ENCODE results near the gene XAF1.
A peak's percentile ranks its signal among the peaks of the same experiment; 100 is the strongest.

Gene XAF1

GRCh38 chr17:6711081-6711674 is 44.7 kb upstream of the XAF1 start:
- DNase-seq (ENCODE audit: low spot score), result no peak
- Histone ChIP-seq H3K4me3 (ENCODE audit: severe bottlenecking) (no peak overlapping the region), H3K27me3 (ENCODE audit: insufficient read depth, poor library complexity, severe bottlenecking) (no peaks in the 10 kb centered on the region), H3K9me3 (ENCODE audit: severe bottlenecking) (no peaks in the 10 kb centered on the region), H3K27ac (ENCODE audit: poor library complexity, severe bottlenecking) (no peak overlapping the region), H3K36me3 (ENCODE audit: low read depth) (no peaks in the 10 kb centered on the region), H3K4me1 (ENCODE audit: insufficient read depth, poor library complexity, severe bottlenecking) (peaks cover 4% of the 10 kb centered on the region)
- peak; percentile 31; the same call in 1 of the 3 replicates for ATAC-seq (ENCODE audit: low read depth)
- no peak for TF ChIP-seq CTCF (IDR thresholded peaks at IDR 0.05; ENCODE audit: poor library complexity, severe bottlenecking)

DNA sequence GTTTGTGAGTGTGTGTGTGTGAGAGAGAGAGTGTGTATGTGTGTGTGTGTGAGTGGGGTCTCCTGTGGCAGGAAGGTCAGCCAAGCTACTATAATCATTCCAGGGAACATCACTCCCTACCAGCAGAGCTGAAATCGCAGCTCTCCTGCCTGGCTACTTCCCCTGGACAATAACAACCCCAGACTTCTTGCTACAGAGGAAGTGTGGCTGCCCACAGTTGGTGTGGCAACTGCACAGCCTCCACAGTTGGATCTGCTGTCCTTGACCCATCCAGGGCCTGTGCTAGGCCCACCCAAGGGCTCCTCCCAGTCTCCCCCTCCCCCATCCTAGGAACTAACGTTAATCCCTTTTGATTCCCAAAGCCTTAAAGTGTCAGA is 44.2 kb upstream of the XAF1 start:
- no peak for TF ChIP-seq CTCF (IDR thresholded peaks at IDR 0.05; ENCODE audit: poor library complexity, severe bottlenecking)
- Histone ChIP-seq H3K9me3 (ENCODE audit: severe bottlenecking) (no peaks in the 10 kb centered on the region), H3K27me3 (ENCODE audit: insufficient read depth, poor library complexity, severe bottlenecking) (no peaks in the 10 kb centered on the region), H3K36me3 (ENCODE audit: low read depth) (no peaks in the 10 kb centered on the region), H3K4me1 (ENCODE audit: insufficient read depth, poor library complexity, severe bottlenecking) (peaks cover 4% of the 10 kb centered on the region), H3K27ac (ENCODE audit: poor library complexity, severe bottlenecking) (no peak overlapping the region), H3K4me3 (ENCODE audit: severe bottlenecking) (no peak overlapping the region)
- ATAC-seq (ENCODE audit: low read depth) (no peak), DNase-seq (ENCODE audit: low spot score) (no peak)

DNA sequence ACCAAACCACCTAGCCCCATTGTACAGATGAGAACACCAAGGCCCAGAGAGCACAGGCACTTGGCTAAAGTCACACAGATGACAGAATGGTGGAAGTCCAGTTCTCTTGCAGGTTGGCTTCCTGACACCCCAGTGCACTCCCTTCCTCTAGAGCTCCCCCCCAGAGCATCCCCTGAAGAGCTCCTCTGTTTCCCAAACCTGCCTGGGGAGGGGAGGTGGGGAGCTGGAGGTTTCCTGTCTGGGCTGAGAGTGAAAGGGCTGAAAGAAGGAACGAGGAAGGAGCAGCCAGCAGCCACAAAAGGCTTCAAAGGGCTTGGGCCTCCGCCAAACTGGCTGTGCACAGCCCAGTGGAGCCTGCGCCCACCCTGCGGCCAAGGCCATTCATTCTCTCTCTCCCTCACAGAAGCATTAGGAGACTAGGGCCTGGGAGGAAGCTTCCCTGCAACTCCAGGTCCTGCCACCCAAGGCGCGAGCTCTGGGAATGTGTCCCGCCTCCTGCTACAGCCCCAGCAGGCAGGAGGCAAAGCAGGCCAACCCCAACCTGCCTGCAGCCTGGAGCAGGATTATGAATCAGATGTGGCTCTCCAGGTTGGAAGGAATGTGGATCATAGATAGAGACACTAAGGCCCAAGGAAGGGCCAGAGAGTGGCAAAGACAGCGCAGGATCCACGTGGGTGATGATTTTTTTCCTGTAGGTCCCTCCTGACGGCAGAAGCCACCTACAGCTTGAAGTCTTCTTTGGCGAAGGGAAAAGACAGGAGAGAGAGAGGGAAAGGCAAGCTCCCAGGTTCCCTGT is 43.6 kb upstream of the XAF1 start:
- peaks cover 4% of the 10 kb centered on the region for H3K4me1 ChIP-seq (ENCODE audit: insufficient read depth, poor library complexity, severe bottlenecking)
- peak; percentile 86 for ATAC-seq (ENCODE audit: low read depth)
- DNase-seq (ENCODE audit: low spot score), result no peak
- no peaks in the 10 kb centered on the region for H3K36me3 ChIP-seq (ENCODE audit: low read depth)
- no peak overlapping the region for H3K27ac ChIP-seq (ENCODE audit: poor library complexity, severe bottlenecking)
- no peaks in the 10 kb centered on the region for H3K27me3 ChIP-seq (ENCODE audit: insufficient read depth, poor library complexity, severe bottlenecking)
- TF ChIP-seq CTCF (IDR thresholded peaks at IDR 0.05; ENCODE audit: poor library complexity, severe bottlenecking), result no peak
- H3K9me3 ChIP-seq (ENCODE audit: severe bottlenecking), result no peaks in the 10 kb centered on the region
- H3K4me3 ChIP-seq (ENCODE audit: severe bottlenecking), result no peak overlapping the region

DNA sequence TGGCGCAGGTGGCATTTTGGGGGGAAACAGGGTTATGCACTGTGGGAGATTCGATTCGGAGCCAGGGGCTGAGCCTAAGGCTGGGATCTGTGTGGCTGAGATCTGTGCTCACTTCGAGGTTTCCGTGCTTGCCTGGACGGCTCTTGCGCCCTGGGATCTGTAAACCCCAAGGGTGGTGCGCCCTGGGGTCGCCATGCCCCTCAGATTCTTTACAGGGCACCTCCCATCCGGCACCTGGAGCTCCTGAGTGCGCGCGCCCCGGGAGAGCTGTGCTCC is 43.1 kb upstream of the XAF1 start:
- no peaks in the 10 kb centered on the region for H3K27me3 ChIP-seq (ENCODE audit: insufficient read depth, poor library complexity, severe bottlenecking)
- no peak overlapping the region for H3K4me3 ChIP-seq (ENCODE audit: severe bottlenecking)
- no peaks in the 10 kb centered on the region for H3K9me3 ChIP-seq (ENCODE audit: severe bottlenecking)
- no peak for DNase-seq (ENCODE audit: low spot score)
- H3K4me1 ChIP-seq (ENCODE audit: insufficient read depth, poor library complexity, severe bottlenecking), result peaks cover 4% of the 10 kb centered on the region
- no peak overlapping the region for H3K27ac ChIP-seq (ENCODE audit: poor library complexity, severe bottlenecking)
- no peaks in the 10 kb centered on the region for H3K36me3 ChIP-seq (ENCODE audit: low read depth)
- no peak; the same call in 2 of the 3 replicates for ATAC-seq (ENCODE audit: low read depth)
- TF ChIP-seq CTCF (IDR thresholded peaks at IDR 0.05; ENCODE audit: poor library complexity, severe bottlenecking), result no peak
